K562 (cell line): ENCODE measurements around the gene FUZ. TPM values are rescaled to one million over a fixed set of nuclear protein-coding genes. Genes with fewer than 3 reads are reported as not detected.

Source experiments
- ATAC-seq: fragments of 200-7000 bp; cut with Tn5 transposase; 3 replicates; pipeline ENCODE4 v1.9.1; 2020; ENCODE audit warnings: moderate library complexity
- BruUV-seq: library from RNA; stranded (reverse); fragments of 400-500 nt; replicated peaks from 2 replicates; lab custom pipeline; 2021; lab: Mats Ljungman, UMichigan
- CTCF ChIA-PET: fragments of 300-600 bp; formaldehyde crosslinking; extraction: SDS; loops from one replicate; lab custom pipeline; 2021; ENCODE audit warnings: low intra/inter-chr PET ratio; lab: Yijun Ruan, JAX
- POLR2A ChIA-PET: fragments of 300-600, 350-650 bp; sonication (Branson Sonifier 250); formaldehyde crosslinking; extraction: SDS; loops from one replicate; lab custom pipeline; 2021; ENCODE audit warnings: antibody characterized with exemption, inconsistent platforms; lab: Yijun Ruan, JAX
- DNase-seq, 4 experiments: peaks; one replicate each; pipeline versions ENCODE4 v3.0.0 to v3.0.0-alpha.2; 2011 to 2018; ENCODE audit warnings: low spot score in 3 of 4, mixed read lengths in 3 of 4; ENCODE audit errors: extremely low read depth in 1 of 4
- FAIRE-seq: peaks from 2 replicates; lab custom pipeline; 2011; peaks lifted over from hg19 to GRCh38; lab: Jason Lieb, UNC
- H2AFZ ChIP-seq: 2 replicates; pipeline ENCODE4 v1.6.0; 2011; ENCODE audit warnings: low read depth, low read length, control low read depth, inconsistent platforms
- H3K27ac ChIP-seq: fragments of 200-600 bp; 3 replicates; pipeline ENCODE4 v1.8.0; 2011; ENCODE audit warnings: low read depth, mild to moderate bottlenecking, control low read depth, inconsistent platforms, low read length, moderate library complexity, mixed read lengths; ENCODE audit errors: extremely low read depth
- H3K27me3 ChIP-seq, 2 experiments: fragments of 300-600 bp in 1 of 2; 2 replicates in 1 of 2; 3 replicates in 1 of 2; pipeline versions ENCODE4 v1.6.0 to v1.8.0; 2011; ENCODE audit warnings: inconsistent platforms in 2 of 2, low read length in 2 of 2, mild to moderate bottlenecking in 1 of 2, mixed read lengths in 1 of 2, moderate library complexity in 1 of 2; ENCODE audit not compliant: control insufficient read depth in 2 of 2, insufficient read depth in 2 of 2
- H3K36me3 ChIP-seq: fragments of 300-600 bp; 3 replicates; pipeline ENCODE4 v1.8.0; 2011; ENCODE audit warnings: mild to moderate bottlenecking, low read length, inconsistent platforms; ENCODE audit not compliant: control insufficient read depth, insufficient read depth
- H3K4me1 ChIP-seq, 2 experiments: fragments of 200-600 bp in 1 of 2; replicated peaks in 1 of 2; 2 replicates in 1 of 2; 3 replicates in 1 of 2; pipeline versions ENCODE4 v1.5.1 to v1.8.0; 2011; ENCODE audit warnings: inconsistent platforms in 2 of 2, low read length in 2 of 2, mild to moderate bottlenecking in 1 of 2, mixed read lengths in 1 of 2, moderate library complexity in 1 of 2; ENCODE audit not compliant: control insufficient read depth in 2 of 2, insufficient read depth in 2 of 2
- H3K4me2 ChIP-seq: 2 replicates; pipeline ENCODE4 v1.6.1; 2011; ENCODE audit warnings: low read length, control low read depth, inconsistent platforms, mixed read lengths; ENCODE audit not compliant: insufficient read depth
- H3K4me3 ChIP-seq: fragments of 200-600 bp; sonication (generic), shearing (Covaris generic); 2 replicates; pipeline ENCODE4 v1.5.1; 2016; ENCODE audit warnings: control low read depth, inconsistent platforms
- H3K79me2 ChIP-seq: fragments of 200-600 bp; 3 replicates; pipeline ENCODE4 v1.8.0; 2011; ENCODE audit warnings: low read length, inconsistent platforms; ENCODE audit not compliant: control insufficient read depth, insufficient read depth
- H3K9ac ChIP-seq, 2 experiments: 2 replicates each; pipeline versions ENCODE4 v1.6.0 to v1.6.1; 2011; ENCODE audit warnings: low read depth in 2 of 2, low read length in 2 of 2, control low read depth in 1 of 2, inconsistent platforms in 1 of 2, mild to moderate bottlenecking in 1 of 2, mixed read lengths in 1 of 2; ENCODE audit not compliant: insufficient read depth in 1 of 2
- H3K9me1 ChIP-seq: one replicate; pipeline ENCODE4 v1.6.0; 2011; ENCODE audit warnings: inconsistent platforms, mild to moderate bottlenecking, low read length, moderate library complexity; ENCODE audit not compliant: control insufficient read depth, insufficient read depth
- H3K9me3 ChIP-seq: replicated peaks from 2 replicates; pipeline ENCODE4 v1.5.1; 2011; ENCODE audit warnings: low read depth, low read length, inconsistent platforms; ENCODE audit not compliant: control insufficient read depth, insufficient read depth
- H4K20me1 ChIP-seq: replicated peaks from 2 replicates; pipeline ENCODE4 v1.6.1; 2011; ENCODE audit warnings: low read length, inconsistent platforms, mixed read lengths; ENCODE audit not compliant: control insufficient read depth, insufficient read depth
- POLR2G ChIP-seq: fragments of 200-400 bp; formaldehyde crosslinking; IDR thresholded peaks from 2 replicates; pipeline ENCODE4 v1.6.1; 2017; ENCODE audit warnings: low read depth, mild to moderate bottlenecking, antibody characterized with exemption, low read length, moderate library complexity
- ZFP91 ChIP-seq: sonication (generic); formaldehyde crosslinking; IDR thresholded peaks from 2 replicates; pipeline ENCODE4 v1.8.0; 2022; ENCODE audit warnings: mild to moderate bottlenecking, missing genetic modification reagents
- WGBS: fragments of 100-300 bp; shearing (Covaris generic); methylation state at CpG from one replicate; pipeline ENCODE4 v1.1.6; 2016; ENCODE audit warnings: low coverage, mixed read lengths; ENCODE audit not compliant: insufficient coverage; ENCODE audit errors: missing lambda C conversion rate; 5-methylcytosine and 5-hydroxymethylcytosine counted together
- in situ Hi-C: fragments of 300-500 bp; cut with MboI; formaldehyde crosslinking; loops from 4 replicates; pipeline ENCODE4 v1.15.0; 2018; ENCODE audit warnings: inconsistent platforms, mixed read lengths
- intact Hi-C: fragments of 100-400 bp; cut with micrococcal nuclease; formaldehyde crosslinking; loops from 2 replicates; pipeline ENCODE4 v1.14.2; 2022
- polyA plus RNA-seq, 8 experiments: library from polyadenylated mRNA; depleted of rRNA in 4 of 8; stranded (reverse) in 5 of 8; unstranded in 3 of 8; fragments of >200 nt; fragmentation: Nextera tagmentation in 2 of 8; fragmentation: Illumina TruSeq in 1 of 8; extraction: Ambion mirVana in 2 of 8; extraction: Trizol in 1 of 8; gene quantifications; 2 replicates each; pipeline versions ENCODE4 v1.2.1 to v1.2.3, GENCODE V29; 2011 to 2014; ENCODE audit warnings: inconsistent platforms in 1 of 8, missing spikeins in 1 of 8
- total RNA-seq, 7 experiments: library from RNA; depleted of rRNA in 6 of 7; stranded (reverse); fragments of >200 nt in 6 of 7; fragmentation: Illumina TruSeq in 2 of 7; extraction: Trizol in 2 of 7; gene quantifications; 2 replicates each; pipeline versions ENCODE4 v1.2.1 to v1.2.3, GENCODE V29; 2011 to 2021; ENCODE audit warnings: low replicate concordance in 1 of 7

The FUZ gene
- total and polyA plus RNA-seq, 9 of the 15 experiments (the other 6 are each of a cell fraction or from before 2014, with no cell fraction given), result 0.17 to 7.6 (median 3.6) TPM; not detected in 1

GRCh38 chr19:49853852-49854377 is 40.8 kb upstream of the FUZ start:
- no peak overlapping the region for H2AFZ ChIP-seq
- no peak for TF ChIP-seq ZFP91 (CRISPR knock-in tag)
- peak; percentile 65; the same call in 1 of the 2 replicates for TF ChIP-seq POLR2G
- H3K27me3 ChIP-seq, result no peaks in the 10 kb centered on the region
- H3K4me3 ChIP-seq, result no peak overlapping the region
- ChIA-PET POLR2A (interaction anchor here (0.6 to 1.7 kb wide), 6 partner anchors 9 to 508 kb away, joined by 3 to 9 read pairs (median 4); no protein-coding TSS in a partner anchor), CTCF (no interaction called here)
- intact Hi-C loops, result no loop called here
- H3K4me1 ChIP-seq, result peaks cover 24 to 81% of the 10 kb centered on the region in 2 experiments
- no peak for DNase-seq
- H3K36me3 ChIP-seq, result peaks cover 65% of the 10 kb centered on the region
- no peak for FAIRE-seq
- WGBS, result 94% methylated on average over 9 of the region's 10 CpGs
- H3K9me3 ChIP-seq, result 0 out of 2 replicates have a peak, but pooled peaks cover 2% of the 10 kb centered on the region
- H3K79me2 ChIP-seq, result peaks cover 51% of the 10 kb centered on the region
- H4K20me1 ChIP-seq, result peaks cover 25% of the 10 kb centered on the region
- in situ Hi-C loops, result no loop called here
- no peak overlapping the region for H3K4me2 ChIP-seq
- H3K27ac ChIP-seq, result no peak overlapping the region
- no peak for ATAC-seq
- peaks cover 8% of the 10 kb centered on the region for H3K9me1 ChIP-seq
- BruUV-seq, result no TSS peak
- peak overlapping the region in 1 of 2 experiments; percentile 73; a peak in 2 of 4 replicates for H3K9ac ChIP-seq
